GM18517 (cell line): ENCODE data around the gene FEZF2.

ENCODE experiments used
- ATAC-seq: cut with Tn5 transposase; IDR thresholded peaks from one replicate; pipeline ENCODE4 v1.9.1; 2021; ENCODE audit warnings: mild to moderate bottlenecking, moderate library complexity; ENCODE audit not compliant: unreplicated experiment

FEZF2 gene

GRCh38 chr3:62373215-62373614, at the start of gene FEZF2:
FEZF2 (minus strand) TSS chr3:62373550; CDS start chr3:62372868, 682 bp downstream.
- no peak for ATAC-seq

GRCh38 chr3:62421207-62421606, 47.9 kb upstream of the FEZF2 start:
- ATAC-seq = no peak

DNA sequence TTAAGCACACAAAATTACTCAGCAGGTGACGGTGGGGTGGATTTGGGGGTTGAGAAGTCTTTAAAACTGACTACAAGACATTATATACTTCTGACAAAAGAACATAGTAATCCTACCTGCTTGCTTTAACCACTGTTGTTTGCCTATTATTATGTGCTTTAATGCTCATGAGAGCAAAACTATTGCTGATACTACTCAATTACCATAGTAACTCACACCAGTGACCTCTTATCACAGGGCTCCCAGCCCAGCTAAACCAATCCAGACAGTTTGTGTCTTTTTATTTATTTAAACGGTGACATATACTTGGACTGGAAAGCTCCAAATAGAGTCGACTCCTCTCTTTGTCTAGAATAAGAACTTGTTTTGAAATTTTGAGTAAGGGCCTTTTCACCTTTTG, 42.8 kb upstream of the FEZF2 start:
- no peak for ATAC-seq

GRCh38 chr3:62415312-62415801, 42.0 kb upstream of the FEZF2 start:
- ATAC-seq = no peak

- no peak for ATAC-seq
Measured at GRCh38 chr3:62414786-62415185, 41.4 kb upstream of the FEZF2 start.

DNA sequence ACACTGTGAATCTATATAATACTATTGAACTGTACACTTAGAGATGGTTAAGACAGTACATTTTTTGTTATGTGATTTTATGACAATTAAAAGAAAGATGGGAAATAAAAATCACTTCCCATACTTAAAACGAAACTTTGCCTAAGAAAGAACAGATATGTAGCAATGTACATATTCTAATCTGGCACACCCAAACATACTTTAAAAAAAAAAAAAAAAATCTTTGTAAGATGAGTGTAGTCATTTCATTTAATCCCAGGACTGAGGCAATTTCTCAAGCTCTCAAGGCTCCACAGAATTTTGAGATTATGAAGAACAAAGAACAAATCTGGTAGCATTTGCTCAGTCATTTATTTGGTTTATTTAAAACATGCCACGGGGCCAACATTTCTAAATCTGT, 40.3 kb upstream of the FEZF2 start:
- ATAC-seq = no peak

- ATAC-seq = no peak
Measured at GRCh38 chr3:62406945-62407344, 33.6 kb upstream of the FEZF2 start.

DNA sequence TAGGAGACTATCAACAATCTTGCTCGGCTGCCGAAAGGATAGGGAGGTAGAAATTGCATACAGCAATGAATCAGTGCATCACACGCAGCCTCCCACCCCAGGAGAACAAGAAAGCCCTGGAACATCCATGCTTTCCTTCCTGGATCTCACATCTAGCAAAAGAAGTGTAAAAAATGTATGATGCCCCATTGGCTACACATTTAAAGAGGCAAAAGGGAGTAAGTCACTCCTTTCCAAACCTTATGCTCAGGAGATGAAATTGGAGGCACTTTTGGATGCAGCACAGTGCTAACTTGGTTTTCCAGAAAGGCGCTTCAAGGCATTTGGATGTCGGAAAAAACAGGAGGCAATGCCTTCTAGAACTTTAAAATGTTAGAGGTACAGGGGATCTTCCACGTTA, 32.2 kb upstream of the FEZF2 start:
- ATAC-seq = no peak

GRCh38 chr3:62405135-62405534, 31.8 kb upstream of the FEZF2 start:
- no peak for ATAC-seq

DNA sequence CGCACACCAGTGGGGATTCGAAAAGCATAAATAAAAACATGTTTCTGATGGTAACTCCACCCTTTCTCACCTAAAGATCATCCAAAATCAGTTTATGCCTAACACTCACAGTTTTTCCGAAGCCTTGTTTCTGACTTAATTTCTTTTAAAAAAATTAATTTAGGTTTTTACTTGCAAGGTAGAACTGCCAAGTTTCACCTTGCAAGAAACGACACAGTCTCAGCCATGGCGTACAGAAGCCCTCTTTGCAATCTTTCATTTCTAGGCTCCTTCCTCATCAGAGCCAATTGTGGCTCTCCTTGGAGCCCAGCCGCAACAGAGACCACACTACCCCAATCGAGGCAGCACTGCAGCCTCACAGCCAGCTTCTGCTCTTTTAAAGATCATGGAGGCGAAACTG, 31.0 kb upstream of the FEZF2 start:
- no peak for ATAC-seq

DNA sequence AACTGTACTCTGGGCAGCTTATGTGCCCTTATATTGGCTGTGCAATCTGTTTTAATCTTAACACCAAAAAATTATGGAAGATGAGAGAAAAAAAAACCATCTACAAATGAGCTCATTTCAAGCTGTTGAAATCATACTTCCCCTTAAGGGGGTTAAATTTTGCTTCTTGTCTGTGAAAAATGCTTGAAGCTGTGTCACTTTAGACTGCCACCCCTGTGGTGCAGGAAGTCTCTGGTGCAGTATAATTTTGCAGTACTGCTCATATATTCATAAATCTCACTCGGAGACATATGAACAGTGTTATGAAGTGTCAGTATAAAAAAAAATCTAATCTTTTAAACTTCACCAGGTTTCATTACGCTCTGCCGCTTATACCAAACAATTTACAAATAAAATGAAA, 30.4 kb upstream of the FEZF2 start:
- no peak for ATAC-seq

DNA sequence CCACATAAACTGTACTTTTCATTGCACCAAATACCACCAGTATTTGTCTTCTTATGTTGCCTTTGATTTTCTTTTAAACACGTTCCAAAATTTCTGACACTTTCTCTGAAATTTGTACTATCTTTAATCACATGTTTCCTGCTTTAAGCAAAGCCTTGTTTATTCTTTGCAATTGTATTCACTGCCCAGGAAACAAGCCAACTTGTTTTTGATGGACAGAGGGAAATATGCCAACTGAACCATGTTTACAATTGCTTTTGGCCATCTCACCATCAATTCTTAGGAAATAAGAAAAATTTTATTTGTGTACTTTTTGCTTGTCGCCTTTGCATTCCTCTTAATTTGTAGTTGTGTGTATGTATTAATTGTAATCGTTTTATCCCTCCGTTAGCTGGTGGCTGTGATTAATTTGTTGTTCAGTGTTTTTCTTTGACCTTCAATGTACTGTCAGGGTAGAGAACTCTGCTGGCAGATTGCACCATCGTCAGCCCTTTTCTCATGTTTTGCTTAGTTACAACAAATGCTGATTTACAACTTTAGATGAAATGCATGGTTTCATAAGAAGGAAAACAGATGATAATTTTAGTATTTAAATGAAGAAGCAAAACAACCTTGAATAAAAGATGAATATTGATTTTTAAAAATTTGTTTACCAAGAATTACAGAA, 19.4 kb upstream of the FEZF2 start:
- ATAC-seq = no peak

GRCh38 chr3:62387251-62387650, 13.9 kb upstream of the FEZF2 start:
- ATAC-seq = no peak

GRCh38 chr3:62379321-62379798, 6.0 kb upstream of the FEZF2 start:
- no peak for ATAC-seq

GRCh38 chr3:62378921-62379320, 5.6 kb upstream of the FEZF2 start:
- no peak for ATAC-seq

DNA sequence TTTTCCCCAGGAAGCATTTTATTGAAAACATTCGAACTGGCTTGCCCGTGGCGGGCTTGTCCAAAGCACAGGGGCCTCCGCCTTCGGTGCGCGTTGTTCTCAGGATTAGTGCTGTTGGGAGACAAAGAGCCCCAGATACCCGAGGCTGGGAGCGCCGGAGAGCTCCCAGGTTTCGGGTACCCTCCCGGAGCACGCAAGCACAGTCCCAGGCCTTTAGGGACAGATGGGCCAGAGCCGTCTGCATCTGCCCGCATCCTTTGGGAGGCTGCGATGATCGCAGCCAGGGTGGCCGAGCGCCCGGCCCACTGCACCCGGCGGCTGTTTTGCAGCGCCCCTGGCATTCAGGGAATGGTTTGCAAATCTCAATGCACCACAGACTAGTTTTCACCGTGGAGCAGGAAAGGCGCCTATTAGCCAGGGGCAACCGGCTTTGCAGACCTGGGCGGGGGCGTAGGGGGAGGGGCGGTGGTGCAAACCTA, 5.0 kb upstream of the FEZF2 start:
- ATAC-seq = no peak

DNA sequence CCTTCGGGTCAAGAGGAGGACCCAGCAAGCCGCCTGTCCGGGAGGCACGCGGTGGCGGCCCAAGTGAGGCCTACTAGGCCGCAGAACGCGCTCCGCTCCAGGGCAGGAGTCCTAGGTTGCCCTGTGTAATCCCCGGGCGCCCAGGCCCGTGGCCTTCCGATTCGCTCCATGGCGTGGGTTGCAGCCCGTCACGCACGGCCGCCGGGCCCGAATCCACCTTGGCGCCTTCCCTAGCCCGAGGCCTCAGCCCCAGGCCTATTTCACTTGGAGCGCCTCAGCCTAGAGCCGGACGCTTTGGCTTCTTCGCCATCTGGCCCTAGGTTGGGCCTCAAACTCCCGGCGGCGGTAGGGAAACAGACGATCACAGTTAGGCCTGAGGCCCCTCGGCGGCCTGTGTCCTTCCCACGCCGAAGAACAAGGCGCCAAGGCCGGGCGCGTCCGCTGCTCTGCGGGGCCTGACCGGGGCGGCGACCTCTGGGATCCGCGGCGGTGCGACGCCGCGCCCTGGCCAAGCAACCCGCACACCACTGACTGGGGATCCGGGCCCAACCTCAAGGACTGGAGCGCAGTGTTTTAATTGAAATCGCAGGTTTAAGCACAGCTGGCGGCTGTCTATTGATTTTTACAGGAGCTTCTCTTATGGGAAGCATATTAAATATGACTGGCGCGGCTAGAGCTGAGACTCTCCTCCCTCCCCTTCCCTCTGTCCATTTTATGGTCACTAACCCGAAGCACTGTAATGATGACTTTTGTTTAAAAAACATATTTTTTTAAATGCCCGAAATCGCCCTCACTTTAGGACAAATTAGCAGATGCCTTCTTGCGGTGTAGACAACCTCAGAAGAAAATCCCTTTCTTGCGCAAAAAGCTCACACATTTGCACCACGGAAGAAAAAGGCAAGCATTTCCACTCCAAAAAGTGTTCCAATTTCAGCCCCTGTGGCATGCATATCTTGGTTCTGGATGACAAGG, 3.8 kb upstream of the FEZF2 start:
- ATAC-seq = no peak

- ATAC-seq = no peak
Measured at GRCh38 chr3:62376454-62376720, 3.0 kb upstream of the FEZF2 start.

DNA sequence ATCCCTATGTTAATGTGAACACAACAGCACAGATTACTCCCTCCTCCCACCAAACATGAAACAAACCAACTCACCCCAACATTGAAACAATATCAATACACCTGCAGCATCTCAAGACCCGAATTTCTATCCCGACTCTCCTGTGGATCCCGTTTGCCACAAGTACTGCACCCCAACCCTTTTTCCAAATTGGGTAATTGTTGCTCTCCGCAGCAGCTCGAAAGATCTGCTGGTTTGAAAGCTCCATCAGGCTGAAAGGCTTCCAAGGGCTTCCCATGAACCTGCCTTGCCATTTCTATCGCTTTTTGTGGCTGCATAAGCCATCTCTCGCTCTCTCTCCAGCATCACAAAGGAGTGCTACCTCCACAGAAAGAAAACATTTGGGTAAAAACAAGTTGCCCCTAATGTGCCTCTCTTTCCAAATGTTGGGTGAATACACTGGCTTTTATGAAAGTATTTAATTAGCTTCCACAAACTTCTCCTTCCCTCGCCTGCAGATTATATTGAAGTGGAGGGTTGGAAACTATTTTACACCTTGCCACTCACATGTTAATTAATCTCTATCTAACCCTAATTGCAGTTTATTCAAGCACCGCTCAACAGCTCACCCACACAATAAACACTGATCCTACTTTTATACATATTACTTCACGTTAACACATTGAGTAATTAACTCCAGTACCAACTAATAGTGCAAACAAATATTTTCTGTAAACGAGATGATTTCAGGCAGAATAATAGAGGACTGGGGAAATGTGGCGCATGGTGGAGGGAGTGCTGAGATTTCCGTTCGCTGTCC, 2.5 kb upstream of the FEZF2 start:
- ATAC-seq = no peak

DNA sequence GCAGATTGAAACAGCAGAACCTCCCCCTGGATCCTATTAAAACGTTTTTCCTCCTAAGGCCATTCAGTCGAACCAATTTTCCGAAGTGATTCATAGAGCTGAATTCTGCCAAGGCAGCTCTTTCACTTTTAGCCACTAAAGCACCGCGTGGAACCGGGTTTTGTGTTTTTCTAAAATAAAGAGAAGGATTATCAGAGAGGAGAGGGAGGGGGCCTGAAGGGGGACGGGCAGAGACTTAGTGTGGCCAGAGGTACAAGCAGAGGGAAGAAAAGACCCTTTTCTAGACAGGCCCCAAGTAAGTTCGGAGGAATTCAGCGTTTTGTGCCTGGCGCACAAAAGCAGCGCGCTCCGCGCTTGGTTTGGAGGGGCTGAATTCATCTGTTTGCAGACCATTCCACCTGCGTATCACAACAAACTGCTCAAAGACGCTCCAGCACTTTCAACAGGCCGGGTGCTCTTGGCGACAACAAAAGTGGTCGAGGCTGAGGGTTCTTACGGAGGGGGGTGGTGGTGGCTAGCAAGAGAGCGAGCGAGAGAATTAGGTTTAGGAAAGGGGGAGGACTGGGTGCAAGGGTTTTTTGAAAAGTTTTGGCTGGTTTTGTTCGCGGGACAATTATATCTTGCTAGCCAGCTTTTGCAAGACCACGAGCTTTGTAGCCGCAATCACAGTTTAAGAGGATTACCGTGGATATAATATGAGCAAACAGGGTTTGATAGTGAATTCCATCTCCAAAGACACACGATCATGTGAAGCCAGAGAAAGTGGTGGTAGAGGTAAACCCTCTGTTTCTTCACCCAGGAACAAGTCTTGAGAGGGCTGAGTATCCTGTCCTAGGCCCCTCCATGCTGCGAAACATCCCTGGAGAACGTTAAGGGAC, 1.2 kb upstream of the FEZF2 start:
- no peak for ATAC-seq
